ENCODE results near the gene BCL2L1.

DNA sequence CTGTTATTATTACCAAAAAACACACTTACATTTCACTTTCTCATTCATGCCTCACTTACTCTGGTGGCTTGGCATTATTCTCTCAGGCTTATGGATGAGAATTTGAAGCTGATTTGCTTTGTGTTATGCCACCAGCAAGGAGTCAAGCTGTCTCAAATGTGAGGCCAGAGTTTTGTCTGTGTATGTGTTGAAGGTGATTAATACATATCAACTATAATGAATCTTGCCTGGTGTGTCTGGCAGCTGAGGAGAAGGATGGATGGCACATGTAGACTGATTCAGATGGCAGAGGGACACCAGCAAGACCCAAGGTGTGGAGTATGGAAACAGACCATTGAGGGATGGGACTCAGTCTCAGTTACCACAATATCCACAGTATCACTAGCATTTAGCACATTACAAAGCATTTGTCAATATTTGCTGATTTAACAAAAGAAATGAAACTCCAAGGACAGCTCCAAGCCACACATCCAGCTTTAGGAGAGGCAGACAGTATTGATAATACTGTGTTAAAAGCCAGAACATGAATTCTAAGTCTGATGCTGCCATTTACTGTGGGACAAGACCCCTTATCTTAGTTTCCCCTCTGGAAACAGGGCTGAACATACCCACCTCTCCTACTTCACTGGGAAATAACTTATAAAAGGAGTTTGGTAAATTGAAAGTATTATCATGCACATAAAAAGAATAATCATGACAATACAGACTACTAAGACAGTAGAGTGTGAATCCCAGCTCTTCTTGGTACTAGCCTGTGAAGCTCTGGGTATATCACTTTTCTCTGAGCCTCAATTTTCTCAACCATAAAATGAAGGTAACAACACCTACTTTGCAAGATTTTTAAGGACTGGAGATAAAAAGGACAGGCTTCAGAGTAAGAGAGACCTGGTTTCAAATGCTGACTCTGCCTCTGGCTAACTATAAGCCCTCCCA lies 11.2 kb downstream of the BCL2L1 start:
- TF ChIP-seq POLR2A (IDR thresholded peaks at IDR 0.05; ENCODE audit: borderline replicate concordance, extremely low read depth, insufficient read depth, insufficient read length) (no peak), EZH2 (IDR thresholded peaks at IDR 0.05) (no peak), ZFX (IDR thresholded peaks at IDR 0.05) (no peak), JUND (IDR thresholded peaks at IDR 0.05) (no peak), SIN3A (IDR thresholded peaks at IDR 0.05; ENCODE audit: low read depth) (no peak)
- TF ChIP-seq, protein P1, sequence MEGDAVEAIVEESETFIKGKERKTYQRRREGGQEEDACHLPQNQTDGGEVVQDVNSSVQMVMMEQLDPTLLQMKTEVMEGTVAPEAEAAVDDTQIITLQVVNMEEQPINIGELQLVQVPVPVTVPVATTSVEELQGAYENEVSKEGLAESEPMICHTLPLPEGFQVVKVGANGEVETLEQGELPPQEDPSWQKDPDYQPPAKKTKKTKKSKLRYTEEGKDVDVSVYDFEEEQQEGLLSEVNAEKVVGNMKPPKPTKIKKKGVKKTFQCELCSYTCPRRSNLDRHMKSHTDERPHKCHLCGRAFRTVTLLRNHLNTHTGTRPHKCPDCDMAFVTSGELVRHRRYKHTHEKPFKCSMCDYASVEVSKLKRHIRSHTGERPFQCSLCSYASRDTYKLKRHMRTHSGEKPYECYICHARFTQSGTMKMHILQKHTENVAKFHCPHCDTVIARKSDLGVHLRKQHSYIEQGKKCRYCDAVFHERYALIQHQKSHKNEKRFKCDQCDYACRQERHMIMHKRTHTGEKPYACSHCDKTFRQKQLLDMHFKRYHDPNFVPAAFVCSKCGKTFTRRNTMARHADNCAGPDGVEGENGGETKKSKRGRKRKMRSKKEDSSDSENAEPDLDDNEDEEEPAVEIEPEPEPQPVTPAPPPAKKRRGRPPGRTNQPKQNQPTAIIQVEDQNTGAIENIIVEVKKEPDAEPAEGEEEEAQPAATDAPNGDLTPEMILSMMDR (IDR thresholded peaks at IDR 0.05 in 2 of 3, conservative IDR thresholded peaks at IDR 0.05 in 1 of 3; ENCODE audit: borderline replicate concordance in 1 of 3, insufficient read depth in 1 of 3, low read depth in 2 of 3, low read length in 2 of 3), result no peak
- TF ChIP-seq, protein P2, sequence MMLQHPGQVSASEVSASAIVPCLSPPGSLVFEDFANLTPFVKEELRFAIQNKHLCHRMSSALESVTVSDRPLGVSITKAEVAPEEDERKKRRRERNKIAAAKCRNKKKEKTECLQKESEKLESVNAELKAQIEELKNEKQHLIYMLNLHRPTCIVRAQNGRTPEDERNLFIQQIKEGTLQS (IDR thresholded peaks at IDR 0.05), result no peak
- TF ChIP-seq, protein P3, sequence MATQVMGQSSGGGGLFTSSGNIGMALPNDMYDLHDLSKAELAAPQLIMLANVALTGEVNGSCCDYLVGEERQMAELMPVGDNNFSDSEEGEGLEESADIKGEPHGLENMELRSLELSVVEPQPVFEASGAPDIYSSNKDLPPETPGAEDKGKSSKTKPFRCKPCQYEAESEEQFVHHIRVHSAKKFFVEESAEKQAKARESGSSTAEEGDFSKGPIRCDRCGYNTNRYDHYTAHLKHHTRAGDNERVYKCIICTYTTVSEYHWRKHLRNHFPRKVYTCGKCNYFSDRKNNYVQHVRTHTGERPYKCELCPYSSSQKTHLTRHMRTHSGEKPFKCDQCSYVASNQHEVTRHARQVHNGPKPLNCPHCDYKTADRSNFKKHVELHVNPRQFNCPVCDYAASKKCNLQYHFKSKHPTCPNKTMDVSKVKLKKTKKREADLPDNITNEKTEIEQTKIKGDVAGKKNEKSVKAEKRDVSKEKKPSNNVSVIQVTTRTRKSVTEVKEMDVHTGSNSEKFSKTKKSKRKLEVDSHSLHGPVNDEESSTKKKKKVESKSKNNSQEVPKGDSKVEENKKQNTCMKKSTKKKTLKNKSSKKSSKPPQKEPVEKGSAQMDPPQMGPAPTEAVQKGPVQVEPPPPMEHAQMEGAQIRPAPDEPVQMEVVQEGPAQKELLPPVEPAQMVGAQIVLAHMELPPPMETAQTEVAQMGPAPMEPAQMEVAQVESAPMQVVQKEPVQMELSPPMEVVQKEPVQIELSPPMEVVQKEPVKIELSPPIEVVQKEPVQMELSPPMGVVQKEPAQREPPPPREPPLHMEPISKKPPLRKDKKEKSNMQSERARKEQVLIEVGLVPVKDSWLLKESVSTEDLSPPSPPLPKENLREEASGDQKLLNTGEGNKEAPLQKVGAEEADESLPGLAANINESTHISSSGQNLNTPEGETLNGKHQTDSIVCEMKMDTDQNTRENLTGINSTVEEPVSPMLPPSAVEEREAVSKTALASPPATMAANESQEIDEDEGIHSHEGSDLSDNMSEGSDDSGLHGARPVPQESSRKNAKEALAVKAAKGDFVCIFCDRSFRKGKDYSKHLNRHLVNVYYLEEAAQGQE (IDR thresholded peaks at IDR 0.05; ENCODE audit: low read depth), result no peak

Data from HCT116 (cell line).